PFSK-1 (cell line): Measurements from ENCODE around the gene C6orf62.

Source experiments
- FOXP2 ChIP-seq: optimal IDR thresholded peaks from 2 replicates; pipeline ENCODE3; 2011; ENCODE audit warnings: borderline replicate concordance, control low read depth, inconsistent platforms; ENCODE audit not compliant: insufficient read depth; ENCODE audit errors: extremely low read length, extremely low read depth
- POLR2AphosphoS5 ChIP-seq: IDR thresholded peaks from 2 replicates; pipeline ENCODE4 v1.6.1; 2012; ENCODE audit warnings: low read depth, mild to moderate bottlenecking, control low read depth, low read length, moderate library complexity
- SIN3A ChIP-seq: IDR thresholded peaks from 2 replicates; pipeline ENCODE4 v1.6.1; 2012; ENCODE audit warnings: mild to moderate bottlenecking, low read length, moderate library complexity, borderline replicate concordance; ENCODE audit not compliant: insufficient read depth
- TAF1 ChIP-seq: IDR thresholded peaks from 2 replicates; pipeline ENCODE4 v1.6.1; 2012; ENCODE audit warnings: low read length, control low read depth, borderline replicate concordance; ENCODE audit not compliant: insufficient read depth
- TF ChIP-seq, protein P1 (sequence below), 2 experiments: IDR thresholded peaks; 2 replicates each; pipeline versions ENCODE4 v1.6.1 to v1.8.0; 2011 to 2012; ENCODE audit warnings: low read depth in 2 of 2, low read length in 2 of 2, control low read depth in 1 of 2, inconsistent platforms in 1 of 2, mild to moderate bottlenecking in 1 of 2, moderate library complexity in 1 of 2; ENCODE audit not compliant: insufficient read depth in 1 of 2

Gene C6orf62

DNA sequence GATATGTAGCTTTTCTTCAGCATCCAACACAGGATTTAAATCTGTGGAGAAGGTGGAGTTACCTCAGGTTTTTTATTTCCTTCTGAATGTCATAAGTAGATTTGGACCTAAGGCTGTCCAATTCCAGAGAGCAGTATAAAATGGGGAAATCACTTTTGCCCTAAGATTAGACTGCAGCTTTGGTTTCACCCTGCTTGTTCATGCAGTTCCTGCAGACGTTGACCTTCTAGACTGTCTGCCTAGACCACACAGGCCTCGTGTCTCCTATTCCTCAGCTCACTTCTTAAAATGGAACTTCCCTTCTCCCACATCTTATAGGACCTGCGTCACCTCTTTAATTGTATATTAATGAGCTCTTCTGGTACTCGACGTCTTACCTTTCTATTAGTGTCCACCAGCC, 26.0 kb upstream of the C6orf62 start:
- TF ChIP-seq FOXP2 (no peak), SIN3A (no peak), POLR2AphosphoS5 (no peak), TAF1 (no peak)
- TF ChIP-seq, protein P1, sequence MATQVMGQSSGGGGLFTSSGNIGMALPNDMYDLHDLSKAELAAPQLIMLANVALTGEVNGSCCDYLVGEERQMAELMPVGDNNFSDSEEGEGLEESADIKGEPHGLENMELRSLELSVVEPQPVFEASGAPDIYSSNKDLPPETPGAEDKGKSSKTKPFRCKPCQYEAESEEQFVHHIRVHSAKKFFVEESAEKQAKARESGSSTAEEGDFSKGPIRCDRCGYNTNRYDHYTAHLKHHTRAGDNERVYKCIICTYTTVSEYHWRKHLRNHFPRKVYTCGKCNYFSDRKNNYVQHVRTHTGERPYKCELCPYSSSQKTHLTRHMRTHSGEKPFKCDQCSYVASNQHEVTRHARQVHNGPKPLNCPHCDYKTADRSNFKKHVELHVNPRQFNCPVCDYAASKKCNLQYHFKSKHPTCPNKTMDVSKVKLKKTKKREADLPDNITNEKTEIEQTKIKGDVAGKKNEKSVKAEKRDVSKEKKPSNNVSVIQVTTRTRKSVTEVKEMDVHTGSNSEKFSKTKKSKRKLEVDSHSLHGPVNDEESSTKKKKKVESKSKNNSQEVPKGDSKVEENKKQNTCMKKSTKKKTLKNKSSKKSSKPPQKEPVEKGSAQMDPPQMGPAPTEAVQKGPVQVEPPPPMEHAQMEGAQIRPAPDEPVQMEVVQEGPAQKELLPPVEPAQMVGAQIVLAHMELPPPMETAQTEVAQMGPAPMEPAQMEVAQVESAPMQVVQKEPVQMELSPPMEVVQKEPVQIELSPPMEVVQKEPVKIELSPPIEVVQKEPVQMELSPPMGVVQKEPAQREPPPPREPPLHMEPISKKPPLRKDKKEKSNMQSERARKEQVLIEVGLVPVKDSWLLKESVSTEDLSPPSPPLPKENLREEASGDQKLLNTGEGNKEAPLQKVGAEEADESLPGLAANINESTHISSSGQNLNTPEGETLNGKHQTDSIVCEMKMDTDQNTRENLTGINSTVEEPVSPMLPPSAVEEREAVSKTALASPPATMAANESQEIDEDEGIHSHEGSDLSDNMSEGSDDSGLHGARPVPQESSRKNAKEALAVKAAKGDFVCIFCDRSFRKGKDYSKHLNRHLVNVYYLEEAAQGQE (IDR thresholded peaks at IDR 0.05; ENCODE audit: insufficient read depth in 1 of 2, low read depth in 2 of 2, low read length in 2 of 2) = no peak

DNA sequence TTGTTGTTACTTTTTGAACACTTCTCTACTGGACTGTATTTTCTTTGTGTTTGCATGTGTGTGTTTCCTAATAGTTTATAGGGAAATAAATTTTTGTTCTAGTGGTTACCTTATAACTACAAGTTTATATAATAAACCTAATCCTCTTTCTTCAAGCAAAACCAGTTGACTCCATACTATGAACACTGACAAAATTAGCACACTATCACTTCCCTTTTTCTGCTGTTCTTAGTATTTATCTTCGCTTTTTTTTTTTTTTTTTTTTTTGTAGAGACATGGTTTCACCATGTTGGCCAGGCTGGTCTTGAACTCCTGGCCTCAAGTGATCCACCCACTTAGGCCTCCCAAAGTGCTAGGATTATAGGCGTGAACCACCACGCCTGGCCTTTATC, 25.0 kb upstream of the C6orf62 start:
- TF ChIP-seq FOXP2 (no peak), TAF1 (no peak), POLR2AphosphoS5 (no peak), SIN3A (no peak)
- TF ChIP-seq, protein P1 (IDR thresholded peaks at IDR 0.05; ENCODE audit: insufficient read depth in 1 of 2, low read depth in 2 of 2, low read length in 2 of 2) = no peak

DNA sequence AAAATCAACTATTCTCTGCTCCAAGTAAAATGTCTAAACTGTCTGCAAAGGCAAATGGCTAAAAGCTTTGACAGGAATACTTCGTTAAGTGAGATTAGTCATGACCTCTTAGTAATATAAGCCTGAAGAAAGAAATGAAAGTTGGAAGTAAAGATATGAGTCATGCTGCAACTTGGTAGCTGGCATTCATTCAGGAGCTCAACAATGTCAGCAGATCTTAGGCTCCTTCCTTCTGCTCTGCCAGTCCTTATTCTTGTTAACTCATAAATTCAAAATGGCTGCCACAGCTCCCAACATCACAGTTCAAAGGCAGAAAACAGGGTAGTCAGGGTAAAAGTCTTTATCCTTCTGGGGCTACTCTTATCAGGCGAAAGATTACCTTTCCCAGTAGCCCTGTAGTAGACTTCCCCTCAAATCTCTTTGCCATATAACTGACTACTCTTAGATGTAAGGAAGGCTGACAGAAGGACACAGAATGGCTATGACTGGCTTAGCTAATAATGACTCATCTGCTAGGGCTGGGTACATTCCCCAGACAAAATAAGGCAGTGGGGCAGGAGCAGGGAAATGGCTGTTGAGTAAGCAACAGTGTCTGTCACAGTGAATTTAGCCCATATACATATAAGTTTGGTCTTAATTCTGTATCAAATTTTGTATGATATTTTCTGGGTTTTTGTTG, 24.4 kb upstream of the C6orf62 start:
- TF ChIP-seq POLR2AphosphoS5 (no peak), TAF1 (no peak), FOXP2 (no peak)

DNA sequence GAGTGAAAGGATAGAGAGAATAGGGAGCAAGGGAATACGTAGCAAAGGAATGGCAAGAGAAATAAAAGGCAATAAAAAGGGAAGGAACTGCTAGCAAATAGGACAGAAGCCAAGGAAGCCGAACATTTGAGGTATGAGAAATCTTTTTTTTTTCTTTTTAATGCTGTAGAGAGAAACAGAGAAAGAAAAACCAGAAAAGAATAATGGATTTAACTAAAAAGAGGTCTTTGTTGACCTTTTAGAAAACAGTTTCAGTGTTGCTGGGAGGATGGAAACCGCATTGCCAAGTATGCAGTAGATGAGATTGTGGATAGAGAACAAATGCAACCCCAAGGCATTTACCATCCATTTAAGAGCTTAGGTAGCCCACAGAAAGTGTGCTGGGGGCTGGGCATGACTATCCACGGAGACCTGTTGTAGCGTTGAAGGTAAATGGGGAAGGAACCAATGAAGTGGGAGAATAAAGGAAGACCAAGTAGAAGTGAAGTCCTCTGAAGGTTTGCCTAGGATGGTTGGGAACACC, 23.3 kb upstream of the C6orf62 start:
- no peak for TF ChIP-seq TAF1
- TF ChIP-seq FOXP2 = no peak
- no peak for TF ChIP-seq POLR2AphosphoS5
- TF ChIP-seq, protein P1 (IDR thresholded peaks at IDR 0.05; ENCODE audit: insufficient read depth in 1 of 2, low read depth in 2 of 2, low read length in 2 of 2) = no peak
- TF ChIP-seq SIN3A = no peak

DNA sequence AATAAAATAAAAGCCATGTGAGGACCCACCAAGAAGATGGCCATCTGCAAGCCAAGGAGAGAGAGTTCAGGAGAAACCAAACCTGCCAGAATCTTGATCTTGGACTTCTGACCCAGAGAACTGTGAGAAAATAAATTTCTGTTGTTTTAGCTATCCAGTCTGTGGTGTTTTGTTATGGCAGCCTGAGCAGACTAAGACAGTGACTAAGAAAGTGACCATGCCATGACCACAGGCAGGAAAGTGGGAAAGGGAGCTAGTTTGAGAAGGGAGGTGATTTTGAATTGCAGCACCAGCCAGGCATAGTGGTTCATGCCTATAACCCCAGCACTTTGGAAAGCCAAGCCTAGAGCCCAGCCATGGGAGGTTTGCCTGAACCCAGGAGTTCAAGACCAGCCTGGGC, 21.9 kb upstream of the C6orf62 start:
- TF ChIP-seq, protein P1 (IDR thresholded peaks at IDR 0.05; ENCODE audit: insufficient read depth in 1 of 2, low read depth in 2 of 2, low read length in 2 of 2) = no peak
- TF ChIP-seq TAF1 (no peak), SIN3A (no peak), FOXP2 (no peak), POLR2AphosphoS5 (no peak)
